Measurements from ENCODE around the gene GASK1A.
"Not testable (repeated sequence)": the region's sequence is repeated elsewhere in the genome, so short reads cannot be mapped to it uniquely, and the experiment has no call there.

GASK1A gene

GRCh38 chr3:42979044-42979972, at the start of gene GASK1A:
TSS of gene GASK1A (plus strand) at chr3:42979311. CDS start at chr3:42979643, 332 bp downstream.
- DNase-seq (ENCODE audit: low read depth in 2 of 2): peak in 1 of 2 donors; percentile 7

- no peak for DNase-seq (ENCODE audit: low read depth in 2 of 2)
Measured at GRCh38 chr3:42934111-42934510, 45.0 kb upstream of the GASK1A start.

DNA sequence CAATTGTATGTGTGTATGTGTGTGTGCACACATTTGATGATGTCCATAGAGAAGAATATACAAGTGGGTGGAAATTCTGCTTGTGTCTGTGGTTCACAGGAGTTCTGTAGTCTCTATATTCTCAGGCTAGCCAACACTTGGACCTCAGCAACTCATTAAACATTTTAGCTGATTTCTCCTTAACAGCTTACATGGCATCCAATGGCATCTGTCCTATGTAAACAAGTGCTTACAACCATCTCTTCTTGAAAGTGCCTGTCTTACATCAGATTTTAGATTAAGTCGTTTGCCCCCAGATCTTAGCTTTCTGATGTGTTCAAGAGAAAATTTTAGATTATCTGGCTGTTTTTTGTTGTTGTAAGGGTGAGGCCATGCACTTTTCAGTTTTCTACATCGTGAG, 44.2 kb upstream of the GASK1A start:
- DNase-seq (ENCODE audit: low read depth in 2 of 2): no peak

DNA sequence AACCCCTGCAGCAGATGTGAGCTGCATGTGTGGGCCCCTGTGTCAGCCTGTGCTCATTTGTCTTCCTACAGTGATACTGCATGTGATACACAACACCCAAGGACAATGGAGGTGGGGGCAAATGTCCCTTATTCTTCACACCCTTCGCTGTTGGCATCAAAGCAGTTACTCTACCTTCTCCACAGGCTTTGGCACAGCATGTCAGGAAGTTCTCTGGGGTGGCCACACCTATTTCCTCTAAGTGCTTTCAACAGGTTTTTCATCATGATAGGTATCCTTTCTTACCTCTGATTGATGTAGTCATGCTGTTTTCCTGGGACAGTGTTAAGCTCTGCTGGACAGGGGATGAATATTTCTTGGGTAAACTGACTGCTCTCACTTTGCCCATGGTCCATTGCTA, 43.6 kb upstream of the GASK1A start:
- DNase-seq (ENCODE audit: low read depth in 2 of 2): no peak

GRCh38 chr3:42936157-42936981, 42.7 kb upstream of the GASK1A start:
- DNase-seq (ENCODE audit: low read depth in 2 of 2): no peak

DNA sequence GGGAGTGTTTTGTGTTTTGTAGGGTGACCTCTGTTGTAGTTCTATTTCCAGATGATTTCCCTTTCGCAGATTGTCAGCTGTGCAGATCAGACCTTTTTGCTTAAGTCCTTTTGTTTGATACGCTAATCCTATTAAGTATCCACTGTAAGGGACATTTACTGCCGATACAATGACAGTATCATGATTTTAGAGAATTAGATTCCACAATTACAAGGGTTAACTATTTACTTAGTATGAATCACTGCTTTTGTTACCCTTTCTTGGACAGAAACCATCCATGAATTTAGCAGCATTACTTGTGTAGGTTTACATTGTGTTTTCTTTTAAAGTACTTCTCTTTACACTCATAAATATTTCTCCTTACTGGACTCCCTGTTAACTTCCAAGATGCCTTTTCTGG, 41.8 kb upstream of the GASK1A start:
- no peak for DNase-seq (ENCODE audit: low read depth in 2 of 2)

DNA sequence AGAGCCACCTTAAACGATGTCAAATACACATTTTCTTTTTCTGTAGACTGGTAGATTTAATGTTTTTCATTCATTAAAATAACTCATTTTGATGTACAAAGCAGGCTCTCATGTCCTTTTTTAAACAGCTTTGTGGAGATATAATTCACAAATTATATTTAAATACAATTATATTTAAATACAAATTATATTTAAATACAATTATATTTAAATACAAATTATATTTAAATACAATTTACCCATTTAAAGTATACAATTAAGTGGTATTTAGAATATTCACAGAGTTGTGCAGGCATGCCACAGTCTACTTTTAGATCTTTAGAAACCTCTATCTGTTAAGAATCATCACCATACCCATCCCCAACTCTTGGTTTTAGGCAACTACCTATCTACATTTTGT, 36.4 kb upstream of the GASK1A start:
- DNase-seq (ENCODE audit: low read depth in 2 of 2): no peak

- no peak for DNase-seq (ENCODE audit: low read depth in 2 of 2)
Measured at GRCh38 chr3:42946050-42946449, 33.1 kb upstream of the GASK1A start.

DNA sequence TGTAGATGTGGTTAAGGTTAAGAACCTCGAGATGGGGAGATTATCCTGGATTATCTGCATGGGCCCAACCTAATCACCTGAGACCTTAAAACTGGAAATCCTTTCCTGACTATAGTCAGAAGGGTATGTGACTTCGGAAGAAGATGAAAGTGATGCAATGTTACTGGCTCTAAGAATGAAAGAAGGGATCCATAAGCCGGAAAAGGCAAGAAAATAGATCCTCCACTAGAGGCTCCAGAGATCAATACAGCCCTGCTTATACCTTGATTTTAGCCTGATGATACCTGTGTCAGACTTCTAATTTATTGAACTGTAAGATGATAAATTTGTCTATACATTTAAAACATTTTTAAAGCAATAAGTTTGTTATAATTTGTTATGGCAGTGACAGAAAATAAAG, 21.5 kb upstream of the GASK1A start:
- no peak for DNase-seq (ENCODE audit: low read depth in 2 of 2)

DNA sequence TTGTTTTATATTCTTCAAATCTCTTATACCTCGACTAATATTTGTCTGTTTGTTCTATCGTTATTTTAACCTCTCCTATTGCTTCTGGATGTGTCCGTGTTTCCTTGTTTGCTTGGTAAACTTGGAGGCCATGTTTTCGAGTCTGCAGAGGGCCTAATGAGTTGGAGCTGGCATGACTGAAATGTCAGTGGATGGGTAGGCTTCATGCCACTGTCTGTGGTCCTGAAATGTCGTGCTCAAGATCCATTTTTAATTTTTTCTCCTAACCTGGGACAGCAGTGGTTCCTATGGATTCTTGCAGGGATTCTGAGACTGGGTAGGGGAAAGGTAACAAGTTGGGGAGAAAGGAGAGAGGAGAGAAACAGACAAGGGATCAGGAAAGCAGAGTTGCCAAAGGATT, 18.8 kb upstream of the GASK1A start:
- DNase-seq (ENCODE audit: low read depth in 2 of 2): no peak

DNA sequence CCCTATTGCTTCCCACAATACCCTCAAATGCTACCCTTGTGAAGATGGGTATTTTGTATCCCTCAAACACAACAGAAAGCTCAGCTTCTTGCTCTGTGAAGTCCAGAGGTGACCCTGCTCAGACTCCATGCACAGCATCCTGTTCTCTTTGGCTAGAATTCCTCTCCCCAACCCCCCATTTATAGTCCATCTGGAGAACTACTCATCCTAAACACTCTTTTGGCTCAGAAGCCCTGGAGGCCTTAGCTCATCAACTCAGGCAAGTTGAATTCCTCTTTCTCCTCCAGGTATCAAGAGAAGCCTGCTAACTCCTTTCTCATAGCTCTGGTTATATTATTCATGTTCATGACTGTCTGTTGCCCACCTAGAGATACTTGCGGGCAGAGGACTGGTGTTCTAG, 18.3 kb upstream of the GASK1A start:
- DNase-seq (ENCODE audit: low read depth in 2 of 2): no peak

GRCh38 chr3:42961633-42962032, 17.5 kb upstream of the GASK1A start:
- DNase-seq (ENCODE audit: low read depth in 2 of 2): no peak

- no peak for DNase-seq (ENCODE audit: low read depth in 2 of 2)
Measured at GRCh38 chr3:42963269-42963668, 15.8 kb upstream of the GASK1A start.

GRCh38 chr3:42964266-42964665, 14.8 kb upstream of the GASK1A start:
- DNase-seq (ENCODE audit: low read depth in 2 of 2): no peak

DNA sequence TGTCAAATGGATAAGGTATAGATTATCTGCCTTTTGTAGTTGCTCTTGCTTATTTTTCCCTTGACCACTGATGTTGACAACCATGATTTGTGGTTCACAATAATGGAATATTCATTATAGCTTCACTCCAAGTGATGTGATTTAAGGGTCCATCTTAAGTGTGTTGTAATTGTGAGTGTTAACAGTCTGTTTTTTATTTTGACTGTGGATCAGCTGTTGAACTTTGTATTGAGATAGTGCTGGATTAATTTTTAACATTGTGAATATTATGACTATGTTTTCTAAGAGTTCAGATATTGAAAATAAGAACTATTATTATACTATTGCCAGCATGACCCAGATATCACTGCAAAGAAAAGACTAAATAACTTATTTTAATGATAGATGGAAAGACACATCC, 8.6 kb upstream of the GASK1A start:
- no peak for DNase-seq (ENCODE audit: low read depth in 2 of 2)

DNA sequence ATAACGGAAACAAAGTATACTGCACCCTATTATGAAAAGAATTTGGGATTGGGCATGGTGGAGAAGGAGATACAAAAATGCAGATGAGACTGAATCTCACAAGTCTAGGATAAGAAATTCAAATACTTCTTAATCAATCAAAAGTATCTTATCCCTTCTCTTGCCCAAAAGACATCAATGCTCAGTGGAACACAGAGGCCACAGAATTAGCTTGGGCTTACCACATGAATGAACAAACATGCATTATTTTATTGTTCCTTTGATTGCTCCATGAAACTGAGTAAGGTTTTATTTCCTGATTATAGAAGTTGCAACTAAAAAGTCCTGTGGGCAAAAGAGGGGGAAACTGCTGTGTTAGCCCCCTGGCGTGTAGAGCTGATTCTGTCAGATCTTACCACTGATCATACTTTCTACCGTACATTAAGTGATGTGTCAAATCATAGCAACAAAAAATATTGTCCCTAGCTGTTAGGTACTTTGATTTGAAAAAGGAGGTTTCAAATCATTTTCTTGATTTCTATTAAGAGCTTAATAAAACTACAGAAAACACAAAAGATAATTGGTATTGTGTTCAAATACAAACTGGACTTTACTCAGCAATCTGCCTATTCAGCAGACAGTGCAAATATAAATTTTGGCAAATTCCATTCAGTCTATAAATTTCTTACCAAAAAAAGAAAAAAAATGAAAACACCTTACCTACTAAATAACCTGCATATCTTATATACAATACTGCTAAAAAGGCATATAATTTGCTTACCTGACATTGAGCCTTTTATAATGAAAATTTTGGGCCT, 7.9 kb upstream of the GASK1A start:
- no peak for DNase-seq (ENCODE audit: low read depth in 2 of 2)

GRCh38 chr3:42974906-42975305, 4.2 kb upstream of the GASK1A start:
- not testable (repeated sequence) for DNase-seq (ENCODE audit: low read depth in 2 of 2)

DNA sequence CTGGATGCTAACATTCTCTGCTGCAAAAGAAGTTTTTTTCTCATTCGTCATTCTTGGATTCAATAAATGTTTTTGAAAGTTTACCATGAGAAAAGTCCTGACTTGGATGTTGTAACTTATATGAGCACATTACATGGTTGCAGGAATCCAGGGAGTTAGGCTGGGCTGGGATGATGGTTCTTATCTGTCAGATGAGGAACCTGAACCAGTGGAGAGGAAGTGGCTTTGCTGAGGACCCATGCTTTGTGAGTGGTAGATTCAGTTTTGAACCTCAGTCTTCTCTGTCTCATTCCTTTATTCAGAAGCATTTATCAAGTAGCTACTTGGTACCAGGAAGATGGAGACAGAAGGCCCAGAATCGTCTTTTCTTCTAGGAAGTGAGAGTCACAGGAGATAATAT, 3.7 kb upstream of the GASK1A start:
- no peak for DNase-seq (ENCODE audit: low read depth in 2 of 2)

GRCh38 chr3:42975955-42976354, 3.2 kb upstream of the GASK1A start:
- no peak for DNase-seq (ENCODE audit: low read depth in 2 of 2)

DNA sequence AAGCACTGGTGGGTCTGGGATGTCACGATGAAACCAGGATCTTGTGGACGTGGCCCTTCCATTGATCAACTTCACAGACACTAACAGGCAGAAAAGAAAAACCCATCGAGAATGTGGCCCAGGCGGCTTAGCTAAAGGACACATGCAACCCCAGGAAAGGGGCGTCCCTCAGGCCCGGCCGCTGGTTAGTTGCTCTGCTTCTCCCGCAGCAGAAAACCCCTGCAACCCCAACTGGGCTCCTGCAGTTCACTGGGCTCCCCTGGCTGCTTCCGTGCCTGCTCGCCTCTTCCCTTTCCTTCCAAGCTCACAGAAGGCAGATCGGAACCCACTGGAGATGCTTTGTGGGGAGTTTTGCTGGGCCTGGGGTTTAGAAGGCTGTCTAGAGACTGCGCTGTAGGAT, 1.1 kb downstream of the GASK1A start:
- no peak for DNase-seq (ENCODE audit: low read depth in 2 of 2)

DNA sequence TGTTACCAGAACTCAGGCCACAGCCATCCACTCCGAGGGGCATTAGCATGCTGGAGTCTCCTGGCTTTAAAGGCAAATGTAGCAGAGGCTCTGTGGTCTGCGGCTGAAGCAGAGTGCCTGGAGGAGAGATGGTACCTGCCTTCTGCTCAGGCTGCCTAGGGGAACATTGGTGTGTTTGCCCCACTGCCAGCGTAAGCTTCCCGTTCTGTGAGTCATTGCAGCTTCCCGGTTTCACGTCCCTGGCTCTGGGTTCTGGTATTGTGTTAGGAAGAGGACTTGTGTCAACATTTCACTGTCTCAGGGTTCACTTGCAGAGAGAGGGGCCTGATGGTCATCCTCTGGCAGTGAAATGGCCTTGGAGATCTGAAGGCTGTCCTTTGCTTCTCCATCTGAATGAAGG, 1.8 kb downstream of the GASK1A start:
- no peak for DNase-seq (ENCODE audit: low read depth in 2 of 2)
